ENCODE results near the gene KCNH1.

DNA sequence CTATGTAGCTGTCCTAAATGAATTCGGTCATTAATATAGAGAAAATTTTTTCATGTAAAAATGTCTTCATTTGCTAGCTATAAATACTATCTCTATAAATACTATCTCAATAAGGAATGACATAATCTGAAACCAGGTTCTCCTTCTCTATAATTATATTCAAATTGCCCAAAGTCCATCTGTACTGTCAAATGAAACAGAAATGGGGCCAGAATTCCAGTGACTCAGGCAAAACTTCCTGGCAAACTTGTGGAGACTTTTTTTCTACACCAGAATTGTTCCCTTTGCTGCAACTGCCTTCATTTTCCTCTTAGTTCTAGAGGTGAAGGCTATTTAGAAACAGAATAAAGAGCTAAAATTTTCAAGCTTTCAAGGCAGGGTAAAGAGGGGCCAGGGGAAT is 152.5 kb downstream of the KCNH1 start:
- TF ChIP-seq POLR2A (IDR thresholded peaks at IDR 0.05): no peak
- TF ChIP-seq, protein P1, sequence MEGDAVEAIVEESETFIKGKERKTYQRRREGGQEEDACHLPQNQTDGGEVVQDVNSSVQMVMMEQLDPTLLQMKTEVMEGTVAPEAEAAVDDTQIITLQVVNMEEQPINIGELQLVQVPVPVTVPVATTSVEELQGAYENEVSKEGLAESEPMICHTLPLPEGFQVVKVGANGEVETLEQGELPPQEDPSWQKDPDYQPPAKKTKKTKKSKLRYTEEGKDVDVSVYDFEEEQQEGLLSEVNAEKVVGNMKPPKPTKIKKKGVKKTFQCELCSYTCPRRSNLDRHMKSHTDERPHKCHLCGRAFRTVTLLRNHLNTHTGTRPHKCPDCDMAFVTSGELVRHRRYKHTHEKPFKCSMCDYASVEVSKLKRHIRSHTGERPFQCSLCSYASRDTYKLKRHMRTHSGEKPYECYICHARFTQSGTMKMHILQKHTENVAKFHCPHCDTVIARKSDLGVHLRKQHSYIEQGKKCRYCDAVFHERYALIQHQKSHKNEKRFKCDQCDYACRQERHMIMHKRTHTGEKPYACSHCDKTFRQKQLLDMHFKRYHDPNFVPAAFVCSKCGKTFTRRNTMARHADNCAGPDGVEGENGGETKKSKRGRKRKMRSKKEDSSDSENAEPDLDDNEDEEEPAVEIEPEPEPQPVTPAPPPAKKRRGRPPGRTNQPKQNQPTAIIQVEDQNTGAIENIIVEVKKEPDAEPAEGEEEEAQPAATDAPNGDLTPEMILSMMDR (IDR thresholded peaks at IDR 0.05 in 4 of 5, conservative IDR thresholded peaks at IDR 0.05 in 1 of 5): no peak
